GM23338 (cell line): ENCODE results near the gene TRABD. TPM values are rescaled to one million over a fixed set of nuclear protein-coding genes. Genes with fewer than 3 reads are reported as not detected.

Source experiments
- ATAC-seq: fragments of 200-7000 bp; cut with Tn5 transposase; 3 replicates; pipeline ENCODE4 v1.9.1; 2020
- DNase-seq: peaks from one replicate; pipeline ENCODE4 v3.0.0-alpha.2; 2015; ENCODE audit warnings: low spot score
- H2AFZ ChIP-seq: fragments of 200-600 bp; sonication (generic); 2 replicates; pipeline ENCODE4 v1.8.0; 2016; ENCODE audit warnings: antibody characterized with exemption, mild to moderate bottlenecking, moderate library complexity
- H3F3A ChIP-seq: fragments of 200-600 bp; sonication (generic); replicated peaks from 2 replicates; pipeline ENCODE4 v1.8.0; 2017; ENCODE audit warnings: antibody characterized with exemption, mixed run types, low read depth
- H3K27ac ChIP-seq: fragments of 200-600 bp; sonication (generic); 2 replicates; pipeline ENCODE4 v1.6.1; 2016; ENCODE audit warnings: low read depth
- H3K27me3 ChIP-seq: fragments of 200-600 bp; sonication (generic); 2 replicates; pipeline ENCODE4 v1.8.0; 2016; ENCODE audit warnings: mild to moderate bottlenecking, mixed run types, moderate library complexity; ENCODE audit not compliant: insufficient read depth
- H3K36me3 ChIP-seq: fragments of 200-600 bp; sonication (generic); 2 replicates; pipeline ENCODE4 v1.8.0; 2016; ENCODE audit warnings: mild to moderate bottlenecking; ENCODE audit not compliant: insufficient read depth
- H3K4me1 ChIP-seq: fragments of 200-600 bp; sonication (generic); 2 replicates; pipeline ENCODE4 v1.8.0; 2016; ENCODE audit warnings: mild to moderate bottlenecking, moderate library complexity; ENCODE audit not compliant: insufficient read depth
- H3K4me2 ChIP-seq: fragments of 200-600 bp; sonication (generic); 2 replicates; pipeline ENCODE4 v1.7.1; 2017; ENCODE audit warnings: mixed run types
- H3K4me3 ChIP-seq: fragments of 200-600 bp; sonication (generic); 2 replicates; pipeline ENCODE4 v1.6.1; 2016; ENCODE audit warnings: mixed run types
- H3K79me2 ChIP-seq: fragments of 200-600 bp; sonication (generic); replicated peaks from 2 replicates; pipeline ENCODE4 v1.8.0; 2017; ENCODE audit warnings: mild to moderate bottlenecking; ENCODE audit not compliant: insufficient read depth
- H3K9me2 ChIP-seq: fragments of 200-600 bp; sonication (generic); 2 replicates; pipeline ENCODE4 v1.8.0; 2017; ENCODE audit not compliant: insufficient read depth
- H4K20me1 ChIP-seq: fragments of 200-600 bp; sonication (generic); replicated peaks from 2 replicates; pipeline ENCODE4 v1.8.0; 2017; ENCODE audit warnings: mild to moderate bottlenecking; ENCODE audit not compliant: insufficient read depth
- H3K27ac Mint-ChIP-seq: 2 replicates; pipeline ENCODE4 v1.8.0; 2020; ENCODE audit warnings: inconsistent platforms, mild to moderate bottlenecking, moderate library complexity, mixed read lengths
- H3K27me3 Mint-ChIP-seq: 3 replicates; pipeline ENCODE4 v1.8.0; 2022; ENCODE audit warnings: low read depth, mild to moderate bottlenecking, moderate library complexity, mixed read lengths, inconsistent platforms; ENCODE audit not compliant: insufficient read depth, poor library complexity
- H3K36me3 Mint-ChIP-seq: 3 replicates; pipeline ENCODE4 v1.8.0; 2021; ENCODE audit warnings: low read depth, mild to moderate bottlenecking, inconsistent platforms, moderate library complexity, mixed read lengths
- H3K4me1 Mint-ChIP-seq: 3 replicates; pipeline ENCODE4 v1.8.0; 2020; ENCODE audit warnings: mild to moderate bottlenecking, inconsistent platforms, mixed read lengths
- H3K4me3 Mint-ChIP-seq: 3 replicates; pipeline ENCODE4 v1.8.0; 2021; ENCODE audit warnings: moderate library complexity, mild to moderate bottlenecking, inconsistent platforms, mixed read lengths
- H3K9me3 Mint-ChIP-seq: 3 replicates; pipeline ENCODE4 v1.8.0; 2020; ENCODE audit warnings: moderate library complexity, mild to moderate bottlenecking, inconsistent platforms, mixed read lengths
- CTCF ChIP-seq, 2 experiments: fragments of 200-600 bp in 1 of 2; sonication (generic) in 1 of 2; conservative IDR thresholded peaks; 2 replicates each; pipeline versions ENCODE4 v1.5.1 to v1.6.1; 2016 to 2017; ENCODE audit warnings: antibody characterized with exemption in 2 of 2, low read depth in 2 of 2, mild to moderate bottlenecking in 2 of 2, moderate library complexity in 1 of 2
- EZH2 ChIP-seq: fragments of 200-600 bp; sonication (generic); IDR thresholded peaks from one replicate; pipeline ENCODE4 v1.8.0; 2017; ENCODE audit warnings: antibody characterized with exemption, mild to moderate bottlenecking, low read depth; ENCODE audit not compliant: unreplicated experiment
- EZH2phosphoT487 ChIP-seq: fragments of 200-600 bp; sonication (generic); IDR thresholded peaks from one replicate; pipeline ENCODE4 v1.8.1; 2018; ENCODE audit warnings: antibody characterized with exemption; ENCODE audit not compliant: unreplicated experiment
- JUNB ChIP-seq: IDR thresholded peaks from one replicate; pipeline ENCODE4 v1.6.1; 2016; ENCODE audit warnings: antibody characterized with exemption; ENCODE audit not compliant: unreplicated experiment
- NANOG ChIP-seq: IDR thresholded peaks from 2 replicates; pipeline ENCODE4 v1.6.1; 2016; ENCODE audit warnings: antibody characterized with exemption, borderline replicate concordance
- POLR2AphosphoS5 ChIP-seq: IDR thresholded peaks from 2 replicates; pipeline ENCODE4 v1.6.1; 2016; ENCODE audit warnings: antibody characterized with exemption, low read depth
- REST ChIP-seq: IDR thresholded peaks from one replicate; pipeline ENCODE4 v1.6.1; 2018; ENCODE audit warnings: antibody characterized with exemption; ENCODE audit not compliant: unreplicated experiment
- STAT1 ChIP-seq: IDR thresholded peaks from one replicate; pipeline ENCODE4 v1.6.1; 2016; ENCODE audit warnings: antibody characterized with exemption; ENCODE audit not compliant: unreplicated experiment
- ZNF114 ChIP-seq: fragments of 250-450 bp; sonication (Bioruptor Pico); IDR thresholded peaks from 2 replicates; pipeline ENCODE4 v1.5.0; 2020; ENCODE audit warnings: mild to moderate bottlenecking, moderate library complexity
- ZNF331 ChIP-seq: fragments of 250-450 bp; sonication (Bioruptor Pico); IDR thresholded peaks from 2 replicates; pipeline ENCODE4 v1.5.0; 2020; ENCODE audit warnings: low read depth, mild to moderate bottlenecking, moderate library complexity
- ZNF462 ChIP-seq: fragments of 250-450 bp; sonication (Bioruptor Pico); IDR thresholded peaks from 2 replicates; pipeline ENCODE4 v1.5.0; 2020; ENCODE audit warnings: mild to moderate bottlenecking, moderate library complexity
- polyA plus RNA-seq: library from polyadenylated mRNA; unstranded; fragments of >200 nt; fragmentation: Nextera tagmentation; extraction: Ambion mirVana; gene quantifications from 2 replicates; pipeline ENCODE4 v1.2.1, GENCODE V29; 2016
- total RNA-seq: library from RNA; depleted of rRNA; stranded (reverse); fragments of >200 nt; shearing (Covaris generic); gene quantifications from 2 replicates; pipeline ENCODE4 v1.2.3, GENCODE V29; 2014
- TF ChIP-seq, protein P1 (sequence below): IDR thresholded peaks from 2 replicates; pipeline ENCODE4 v1.6.1; 2016; ENCODE audit warnings: antibody characterized with exemption

TRABD gene
- total and polyA plus RNA-seq, 2 experiments from 2014 or later, result 44.1 to 66.1 TPM

- TF ChIP-seq, protein P1, sequence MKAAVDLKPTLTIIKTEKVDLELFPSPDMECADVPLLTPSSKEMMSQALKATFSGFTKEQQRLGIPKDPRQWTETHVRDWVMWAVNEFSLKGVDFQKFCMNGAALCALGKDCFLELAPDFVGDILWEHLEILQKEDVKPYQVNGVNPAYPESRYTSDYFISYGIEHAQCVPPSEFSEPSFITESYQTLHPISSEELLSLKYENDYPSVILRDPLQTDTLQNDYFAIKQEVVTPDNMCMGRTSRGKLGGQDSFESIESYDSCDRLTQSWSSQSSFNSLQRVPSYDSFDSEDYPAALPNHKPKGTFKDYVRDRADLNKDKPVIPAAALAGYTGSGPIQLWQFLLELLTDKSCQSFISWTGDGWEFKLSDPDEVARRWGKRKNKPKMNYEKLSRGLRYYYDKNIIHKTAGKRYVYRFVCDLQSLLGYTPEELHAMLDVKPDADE, result no peak
- TF ChIP-seq ZNF462 (no peak), EZH2phosphoT487 (no peak), POLR2AphosphoS5 (no peak)
Observed at GRCh38 chr22:50196256-50196655, 10.5 kb downstream of the TRABD start (continued).

- Histone ChIP-seq H3K79me2 (peaks cover 9% of the 10 kb centered on the region), H4K20me1 (peaks cover 10% of the 10 kb centered on the region), H3K4me2 (no peak overlapping the region), H3F3A (peaks cover 9% of the 10 kb centered on the region), H2AFZ (no peak overlapping the region), H3K27ac (no peak overlapping the region), H3K36me3 (no peaks in the 10 kb centered on the region), H3K4me3 (no peak overlapping the region), H3K4me1 (peaks cover 5% of the 10 kb centered on the region; the same call in 1 of the 2 replicates), H3K27me3 (peaks cover 5% of the 10 kb centered on the region; the same call in 1 of the 2 replicates), H3K9me2 (no peaks in the 10 kb centered on the region)
- ATAC-seq, result no peak
- peaks cover 8% of the 10 kb centered on the region for H3K4me1 Mint-ChIP-seq
- no peaks in the 10 kb centered on the region for H3K9me3 Mint-ChIP-seq
- H3K36me3 Mint-ChIP-seq, result peaks cover 3% of the 10 kb centered on the region; the same call in 2 of the 3 replicates
- H3K27ac Mint-ChIP-seq, result no peak overlapping the region
- H3K4me3 Mint-ChIP-seq, result no peak overlapping the region
- H3K27me3 Mint-ChIP-seq, result peaks cover 6% of the 10 kb centered on the region
- no peak for DNase-seq
- TF ChIP-seq EZH2 (no peak), STAT1 (no peak), REST (no peak), ZNF114 (no peak), ZNF331 (CRISPR knock-in tag) (no peak), CTCF (conservative IDR thresholded peaks at IDR 0.05; ENCODE audit: low read depth in 2 of 2) (no peak), EZH2phosphoT487 (no peak), JUNB (no peak), POLR2AphosphoS5 (no peak), NANOG (no peak)
Observed at GRCh38 chr22:50197000-50197800, 11.5 kb downstream of the TRABD start.
